Large intestine (tissue), 3 donors: ENCODE measurements around the gene MROH2A. TPM values are rescaled to one million over a fixed set of nuclear protein-coding genes. Genes with fewer than 3 reads are reported as not detected.

Experiments used
- DNase-seq, 2 donors: peaks; one replicate each; pipeline versions ENCODE4 v3.0.0 to v3.0.0-alpha.2; 2013
- H3K27ac ChIP-seq: one replicate; pipeline ENCODE4 v1.5.1; 2013; ENCODE audit warnings: low read length
- H3K27me3 ChIP-seq: 2 replicates; pipeline ENCODE4 v1.6.1; 2013; ENCODE audit warnings: low read length; ENCODE audit not compliant: control insufficient read depth, insufficient read depth
- H3K36me3 ChIP-seq: 2 replicates; pipeline ENCODE4 v1.6.1; 2013; ENCODE audit warnings: low read length; ENCODE audit not compliant: control insufficient read depth, insufficient read depth
- H3K4me1 ChIP-seq: one replicate; pipeline ENCODE4 v1.6.1; 2013; ENCODE audit warnings: low read length; ENCODE audit not compliant: control insufficient read depth, insufficient read depth
- H3K4me3 ChIP-seq: one replicate; pipeline ENCODE4 v1.5.1; 2013; ENCODE audit warnings: low read length
- H3K9me3 ChIP-seq: one replicate; pipeline ENCODE4 v1.6.1; 2013; ENCODE audit warnings: mild to moderate bottlenecking, low read depth, low read length, moderate library complexity; ENCODE audit not compliant: control insufficient read depth
- WGBS: methylation state at CpG from one replicate; pipeline ENCODE4 v1.1.5; 2013; ENCODE audit warnings: low lambda C conversion rate; ENCODE audit not compliant: insufficient coverage; 5-methylcytosine and 5-hydroxymethylcytosine counted together
- polyA plus RNA-seq: library from polyadenylated mRNA; unstranded; fragments of 120-200 nt; gene quantifications from one replicate; pipeline ENCODE4 v1.2.1, GENCODE V29; 2013

MROH2A gene
- polyA plus RNA-seq, 1 donor, result 0.16 TPM

DNA sequence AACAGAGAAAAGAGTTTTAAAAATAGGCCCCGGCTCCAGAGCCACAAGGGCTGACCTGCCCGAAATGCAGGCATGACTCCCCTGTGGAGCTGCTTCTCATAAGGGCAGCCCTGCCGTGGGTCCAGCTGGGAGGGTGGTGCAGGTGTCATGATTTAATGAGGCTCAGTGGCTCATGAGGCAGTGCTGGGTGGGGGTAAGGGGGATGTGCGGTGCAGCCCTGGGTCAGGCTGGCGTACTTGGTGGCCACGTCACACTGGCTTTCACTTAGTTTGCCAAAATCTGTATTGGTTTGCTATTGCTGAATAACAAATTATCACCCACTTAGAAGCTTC lies 42.6 kb downstream of the MROH2A start:
- Histone ChIP-seq H3K27ac (no peak overlapping the region), H3K4me3 (no peak overlapping the region), H3K4me1 (peaks cover 30% of the 10 kb centered on the region), H3K27me3 (no peaks in the 10 kb centered on the region), H3K9me3 (no peaks in the 10 kb centered on the region), H3K36me3 (no peaks in the 10 kb centered on the region)
- 80% methylated on average over 1 of the region's 6 CpGs for WGBS
- DNase-seq, result no peak

GRCh38 chr2:233821196-233821595 lies 43.1 kb downstream of the MROH2A start:
- WGBS, result no CpG with 5 or more reads among the region's 3 CpGs
- Histone ChIP-seq H3K36me3 (no peaks in the 10 kb centered on the region), H3K27me3 (no peaks in the 10 kb centered on the region), H3K27ac (no peak overlapping the region), H3K9me3 (no peaks in the 10 kb centered on the region), H3K4me3 (no peak overlapping the region), H3K4me1 (peaks cover 30% of the 10 kb centered on the region)
- DNase-seq, result no peak

- Histone ChIP-seq H3K27ac (no peak overlapping the region), H3K4me3 (no peak overlapping the region), H3K4me1 (peaks cover 25% of the 10 kb centered on the region), H3K9me3 (no peaks in the 10 kb centered on the region), H3K36me3 (no peaks in the 10 kb centered on the region), H3K27me3 (no peaks in the 10 kb centered on the region)
- no peak for DNase-seq
- no CpG with 5 or more reads among the region's 8 CpGs for WGBS
These were observed 43.6 kb downstream of the MROH2A start for GRCh38 chr2:233821709-233822100.

- Histone ChIP-seq H3K9me3 (no peaks in the 10 kb centered on the region), H3K27ac (no peak overlapping the region), H3K27me3 (no peaks in the 10 kb centered on the region), H3K4me1 (peaks cover 21% of the 10 kb centered on the region), H3K36me3 (no peaks in the 10 kb centered on the region), H3K4me3 (no peak overlapping the region)
- DNase-seq, result no peak
- no CpG with 5 or more reads among the region's 21 CpGs for WGBS
These were observed 44.1 kb downstream of the MROH2A start for GRCh38 chr2:233822101-233822771.

GRCh38 chr2:233822781-233823730 lies 44.9 kb downstream of the MROH2A start:
- Histone ChIP-seq H3K4me1 (peaks cover 13% of the 10 kb centered on the region), H3K9me3 (no peaks in the 10 kb centered on the region), H3K36me3 (no peaks in the 10 kb centered on the region), H3K27me3 (no peaks in the 10 kb centered on the region), H3K4me3 (no peak overlapping the region), H3K27ac (no peak overlapping the region)
- peak; percentile 16 to 37 for DNase-seq
- WGBS, result no CpG with 5 or more reads among the region's 25 CpGs

DNA sequence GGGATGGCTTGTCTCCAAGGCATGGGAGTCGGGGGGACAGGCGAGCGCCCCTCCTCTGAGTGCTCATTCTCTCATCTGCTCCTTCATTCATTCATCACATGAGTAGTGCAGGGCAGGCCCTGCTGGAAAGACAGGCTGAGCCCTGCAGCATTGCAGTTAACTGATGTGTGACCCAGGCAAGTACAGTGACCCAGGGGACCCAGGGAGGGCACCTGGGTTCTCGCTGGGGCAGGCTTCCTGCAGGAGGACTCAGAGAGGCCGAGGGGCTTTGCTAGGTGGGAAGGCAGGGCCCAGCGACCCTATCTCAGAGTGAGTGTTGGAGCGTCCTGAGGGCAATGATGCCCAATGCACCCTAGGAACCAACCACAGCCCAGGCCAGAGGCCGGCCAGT lies 45.6 kb downstream of the MROH2A start:
- no peak overlapping the region for H3K27ac ChIP-seq
- peaks cover 7% of the 10 kb centered on the region for H3K4me1 ChIP-seq
- no peaks in the 10 kb centered on the region for H3K27me3 ChIP-seq
- DNase-seq, result no peak
- no peak overlapping the region for H3K4me3 ChIP-seq
- no peaks in the 10 kb centered on the region for H3K36me3 ChIP-seq
- no CpG with 5 or more reads among the region's 8 CpGs for WGBS
- no peaks in the 10 kb centered on the region for H3K9me3 ChIP-seq

- Histone ChIP-seq H3K27me3 (no peaks in the 10 kb centered on the region), H3K4me1 (peaks cover 7% of the 10 kb centered on the region), H3K27ac (no peak overlapping the region), H3K36me3 (no peaks in the 10 kb centered on the region), H3K9me3 (no peaks in the 10 kb centered on the region), H3K4me3 (no peak overlapping the region)
- WGBS, result no CpG with 5 or more reads among the region's 7 CpGs
- DNase-seq, result no peak
These were observed 46.2 kb downstream of the MROH2A start for GRCh38 chr2:233824373-233824772.

GRCh38 chr2:233828546-233829192 lies 50.5 kb downstream of the MROH2A start:
- Histone ChIP-seq H3K36me3 (no peaks in the 10 kb centered on the region), H3K4me1 (peaks cover 5% of the 10 kb centered on the region), H3K27ac (no peak overlapping the region), H3K4me3 (no peak overlapping the region), H3K27me3 (no peaks in the 10 kb centered on the region), H3K9me3 (no peaks in the 10 kb centered on the region)
- WGBS, result no CpG with 5 or more reads among the region's 24 CpGs
- DNase-seq, result no peak

DNA sequence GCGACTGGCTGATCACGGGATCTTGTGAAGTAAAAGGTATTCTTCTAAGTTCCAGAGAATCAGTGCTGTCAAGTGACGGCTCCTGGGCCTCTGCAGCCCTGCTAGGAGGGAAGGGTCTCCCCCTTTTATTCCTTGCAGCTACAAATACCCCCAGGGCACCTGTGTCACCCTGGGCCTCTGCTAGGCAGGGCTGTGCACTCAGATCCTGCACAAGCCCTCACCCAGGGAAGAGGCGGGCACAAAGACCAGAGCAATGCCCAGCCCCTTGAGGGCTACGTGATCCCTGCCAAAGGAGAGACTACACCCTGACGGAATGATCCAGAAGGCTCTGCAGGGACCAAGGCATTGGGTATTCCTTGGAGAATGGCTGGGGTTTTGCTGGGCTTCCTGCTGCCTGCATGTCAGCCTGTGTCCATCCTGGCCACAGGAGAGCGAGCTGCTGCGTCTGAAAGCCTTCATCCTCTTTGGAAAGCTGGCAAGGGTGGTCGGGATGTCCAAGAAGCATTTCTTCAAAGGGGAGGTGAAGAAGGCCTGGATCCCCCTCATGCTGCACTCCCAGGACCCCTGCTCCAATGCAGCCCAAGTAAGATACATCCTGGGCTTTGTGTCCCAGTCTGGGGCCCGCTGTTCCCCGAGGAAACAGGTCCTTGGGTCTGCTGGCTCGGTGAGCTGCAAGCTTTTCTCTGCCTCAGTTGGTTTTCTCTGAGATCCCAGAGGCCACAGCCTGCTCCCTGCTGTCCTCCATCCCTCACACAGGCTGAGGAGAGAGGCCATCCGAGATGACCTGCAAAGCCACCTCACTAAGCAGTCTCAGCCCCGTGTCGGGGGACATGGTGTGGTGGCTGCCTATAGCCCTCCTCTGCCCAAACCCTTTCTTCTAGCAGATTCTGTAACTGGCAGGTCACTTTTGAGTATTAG lies 51.3 kb downstream of the MROH2A start:
- peaks cover 5% of the 10 kb centered on the region for H3K36me3 ChIP-seq
- peaks cover 5% of the 10 kb centered on the region for H3K4me1 ChIP-seq
- no peak overlapping the region for H3K27ac ChIP-seq
- no peak for DNase-seq
- no CpG with 5 or more reads among the region's 15 CpGs for WGBS
- H3K9me3 ChIP-seq, result no peaks in the 10 kb centered on the region
- no peaks in the 10 kb centered on the region for H3K27me3 ChIP-seq
- H3K4me3 ChIP-seq, result no peak overlapping the region
